GM18519 (cell line): ENCODE data around the gene MCF2L.
"Not testable (repeated sequence)": the region's sequence is repeated elsewhere in the genome, so short reads cannot be mapped to it uniquely, and the experiment has no call there.

Experiments
- ATAC-seq: cut with Tn5 transposase; IDR thresholded peaks from one replicate; pipeline ENCODE4 v1.9.1; 2021; ENCODE audit warnings: mild to moderate bottlenecking, moderate library complexity; ENCODE audit not compliant: unreplicated experiment, low FRiP score

Gene MCF2L

GRCh38 chr13:113105032-113105920 lies 136.3 kb downstream of the MCF2L start, which contains the start of gene F7:
F7 (plus strand) TSS chr13:113105791; CDS start chr13:113105842, 51 bp downstream.
- ATAC-seq, result no peak

- no peak for ATAC-seq
Observed at GRCh38 chr13:113105921-113106452, 137.0 kb downstream of the MCF2L start.

GRCh38 chr13:113106711-113107351 lies 137.8 kb downstream of the MCF2L start:
- ATAC-seq, result no peak

- not testable (repeated sequence) for ATAC-seq
Observed at GRCh38 chr13:113108521-113108920, 139.5 kb downstream of the MCF2L start.

GRCh38 chr13:113109151-113110047 lies 140.4 kb downstream of the MCF2L start:
- ATAC-seq, result no peak

- ATAC-seq, result no peak
Observed at GRCh38 chr13:113110048-113110851, 141.2 kb downstream of the MCF2L start.

- ATAC-seq, result no peak
Observed at GRCh38 chr13:113110852-113111315, 141.9 kb downstream of the MCF2L start.

- not testable (repeated sequence) for ATAC-seq
Observed at GRCh38 chr13:113111821-113112220, 142.8 kb downstream of the MCF2L start.

- not testable (repeated sequence) for ATAC-seq
Observed at GRCh38 chr13:113112475-113112874, 143.5 kb downstream of the MCF2L start.

GRCh38 chr13:113112893-113113845 lies 144.2 kb downstream of the MCF2L start:
- no peak for ATAC-seq

GRCh38 chr13:113113846-113114271 lies 144.8 kb downstream of the MCF2L start:
- no peak for ATAC-seq

GRCh38 chr13:113114511-113115362 lies 145.7 kb downstream of the MCF2L start:
- no peak for ATAC-seq

- no peak for ATAC-seq
Observed at GRCh38 chr13:113115363-113116205, 146.6 kb downstream of the MCF2L start.

GRCh38 chr13:113116206-113116800 lies 147.3 kb downstream of the MCF2L start:
- ATAC-seq, result no peak

GRCh38 chr13:113116871-113117271 lies 147.9 kb downstream of the MCF2L start:
- no peak for ATAC-seq

GRCh38 chr13:113117335-113117872 lies 148.4 kb downstream of the MCF2L start:
- no peak for ATAC-seq
